OCI-LY7 (cell line): Measurements from ENCODE around the gene KIF13A. TPM values are rescaled to one million over a fixed set of nuclear protein-coding genes. Genes with fewer than 3 reads are reported as not detected.

Experiments
- BruUV-seq: library from RNA; stranded (reverse); fragments of 400-500 nt; replicated peaks from 2 replicates; lab custom pipeline; 2021; lab: Mats Ljungman, UMichigan
- CTCF ChIA-PET: fragments of 300-600 bp; sonication (Branson Sonifier 250); formaldehyde crosslinking; loops from one replicate; lab custom pipeline; 2022; ENCODE audit warnings: antibody characterized with exemption; ENCODE audit not compliant: unreplicated experiment; lab: Charles Lee
- POLR2A ChIA-PET: fragments of 300-600 bp; sonication (Branson Sonifier 250); formaldehyde crosslinking; loops from one replicate; lab custom pipeline; 2022; ENCODE audit warnings: antibody characterized with exemption; lab: Charles Lee
- DNase-seq: peaks from one replicate; pipeline ENCODE4 v3.0.0-alpha.2; 2015; ENCODE audit warnings: low spot score
- H2AFZ ChIP-seq: fragments of 200-600 bp; sonication (generic), shearing (Covaris generic); 2 replicates; pipeline ENCODE4 v1.6.1; 2014; ENCODE audit warnings: mild to moderate bottlenecking, antibody characterized with exemption, low read length, moderate library complexity
- H3K27ac ChIP-seq: fragments of 200-600 bp; sonication (generic); 2 replicates; pipeline ENCODE4 v1.5.1; 2014; ENCODE audit warnings: mixed run types, low read depth, mild to moderate bottlenecking, moderate library complexity, low read length, inconsistent platforms; ENCODE audit not compliant: poor library complexity, severe bottlenecking
- H3K36me3 ChIP-seq: fragments of 200-600 bp; sonication (generic); 2 replicates; pipeline ENCODE4 v1.6.1; 2014; ENCODE audit warnings: mild to moderate bottlenecking, antibody characterized with exemption, low read length, moderate library complexity, mixed read lengths; ENCODE audit not compliant: insufficient read depth
- H3K4me1 ChIP-seq: fragments of 200-600 bp; sonication (generic); 2 replicates; pipeline ENCODE4 v1.5.1; 2014; ENCODE audit warnings: mild to moderate bottlenecking, low read length; ENCODE audit not compliant: insufficient read depth, poor library complexity, severe bottlenecking
- H3K4me2 ChIP-seq: fragments of 200-600 bp; sonication (generic); 2 replicates; pipeline ENCODE4 v1.6.1; 2014; ENCODE audit warnings: mild to moderate bottlenecking, low read length
- H3K4me3 ChIP-seq: fragments of 200-600 bp; sonication (generic); 2 replicates; pipeline ENCODE4 v1.5.1; 2014; ENCODE audit warnings: mild to moderate bottlenecking, low read depth, low read length; ENCODE audit not compliant: poor library complexity, severe bottlenecking
- H3K79me2 ChIP-seq: fragments of 200-600 bp; sonication (generic); 2 replicates; pipeline ENCODE4 v1.6.1; 2016; ENCODE audit warnings: low read depth, mild to moderate bottlenecking, low read length, moderate library complexity, mixed read lengths; ENCODE audit not compliant: insufficient read depth
- H3K9me2 ChIP-seq: fragments of 200-600 bp; sonication (generic); 2 replicates; pipeline ENCODE4 v1.6.1; 2016; ENCODE audit warnings: mild to moderate bottlenecking, low read length, mixed read lengths; ENCODE audit not compliant: insufficient read depth
- H3K9me3 ChIP-seq: fragments of 200-600 bp; sonication (generic); 2 replicates; pipeline ENCODE4 v1.6.1; 2014; ENCODE audit warnings: mild to moderate bottlenecking, mixed run types, low read length, mixed read lengths
- H4K20me1 ChIP-seq: fragments of 200-600 bp; sonication (generic); 2 replicates; pipeline ENCODE4 v1.6.1; 2014; ENCODE audit warnings: mild to moderate bottlenecking, antibody characterized with exemption, low read length, moderate library complexity, mixed read lengths; ENCODE audit not compliant: insufficient read depth
- EZH2phosphoT487 ChIP-seq: fragments of 200-600 bp; sonication (generic); IDR thresholded peaks from 2 replicates; pipeline ENCODE4 v1.6.1; 2018; ENCODE audit warnings: low read depth, borderline replicate concordance, mild to moderate bottlenecking, mixed run types, antibody characterized with exemption, low read length, moderate library complexity, mixed read lengths
- intact Hi-C: fragments of 100-400 bp; cut with micrococcal nuclease; formaldehyde crosslinking; loops from one replicate; pipeline ENCODE4 v1.10.0; 2022; ENCODE audit not compliant: unreplicated experiment
- total RNA-seq, 2 experiments: library from RNA; depleted of rRNA in 1 of 2; stranded (reverse); fragments of >200 nt in 1 of 2; shearing (Covaris generic) in 1 of 2; gene quantifications; 2 replicates each; pipeline ENCODE4 v1.2.3, GENCODE V29; 2014 to 2022
- TF ChIP-seq, protein P1 (sequence below): fragments of 200-600 bp; sonication (generic); conservative IDR thresholded peaks from 2 replicates; pipeline ENCODE4 v1.5.1; 2014; ENCODE audit warnings: mild to moderate bottlenecking, antibody characterized with exemption, low read length, moderate library complexity, mixed read lengths

The KIF13A gene
- total RNA-seq, 2 experiments from 2014 or later, result 1.5 TPM; not detected in 1

DNA sequence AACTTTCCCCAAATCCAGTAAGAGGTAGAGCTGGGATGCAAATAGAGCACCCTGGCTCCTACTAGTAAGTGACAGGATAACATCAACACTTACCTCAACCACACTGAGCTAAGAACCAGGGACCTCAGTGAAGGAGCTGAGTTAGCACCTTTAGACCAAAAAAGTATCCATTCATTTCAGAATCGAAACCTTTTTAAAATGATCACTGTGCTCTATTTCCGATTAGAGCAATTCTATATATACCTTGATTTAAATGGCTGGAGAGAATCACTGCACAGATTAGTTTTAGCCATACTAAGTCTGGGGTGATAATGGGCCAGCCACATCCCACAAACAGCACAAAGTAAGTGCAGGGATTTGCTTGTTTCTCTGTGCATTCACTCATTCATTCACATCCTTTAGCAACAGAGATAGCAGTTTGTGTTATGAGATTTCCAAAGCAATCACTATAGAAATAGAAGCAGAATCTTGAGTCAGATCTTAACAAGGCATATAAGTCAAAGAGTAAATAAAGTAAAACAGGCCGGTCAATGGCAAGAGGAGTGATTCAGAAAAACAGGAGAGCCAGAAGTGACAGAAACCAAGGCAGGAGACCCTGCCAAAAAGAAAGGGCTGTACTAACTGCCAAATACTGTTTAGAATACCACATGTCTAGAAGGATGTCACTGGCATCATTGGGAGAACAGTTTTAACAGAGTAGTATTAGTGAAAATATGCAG lies 136.3 kb downstream of the KIF13A start:
- H3K4me3 ChIP-seq, result no peak overlapping the region
- H2AFZ ChIP-seq, result no peak overlapping the region
- H3K79me2 ChIP-seq, result no peaks in the 10 kb centered on the region
- POLR2A ChIA-PET, result no interaction called here
- DNase-seq, result no peak
- no peaks in the 10 kb centered on the region for H3K36me3 ChIP-seq
- CTCF ChIA-PET, result no interaction called here
- no TSS peak for BruUV-seq
- no peaks in the 10 kb centered on the region for H3K9me3 ChIP-seq
- no peak overlapping the region for H3K27ac ChIP-seq
- H4K20me1 ChIP-seq, result no peaks in the 10 kb centered on the region
- H3K4me2 ChIP-seq, result no peak overlapping the region
- H3K4me1 ChIP-seq, result no peaks in the 10 kb centered on the region
- H3K9me2 ChIP-seq, result no peaks in the 10 kb centered on the region
- intact Hi-C loops, result no loop called here
- no peak for TF ChIP-seq EZH2phosphoT487
- TF ChIP-seq, protein P1, sequence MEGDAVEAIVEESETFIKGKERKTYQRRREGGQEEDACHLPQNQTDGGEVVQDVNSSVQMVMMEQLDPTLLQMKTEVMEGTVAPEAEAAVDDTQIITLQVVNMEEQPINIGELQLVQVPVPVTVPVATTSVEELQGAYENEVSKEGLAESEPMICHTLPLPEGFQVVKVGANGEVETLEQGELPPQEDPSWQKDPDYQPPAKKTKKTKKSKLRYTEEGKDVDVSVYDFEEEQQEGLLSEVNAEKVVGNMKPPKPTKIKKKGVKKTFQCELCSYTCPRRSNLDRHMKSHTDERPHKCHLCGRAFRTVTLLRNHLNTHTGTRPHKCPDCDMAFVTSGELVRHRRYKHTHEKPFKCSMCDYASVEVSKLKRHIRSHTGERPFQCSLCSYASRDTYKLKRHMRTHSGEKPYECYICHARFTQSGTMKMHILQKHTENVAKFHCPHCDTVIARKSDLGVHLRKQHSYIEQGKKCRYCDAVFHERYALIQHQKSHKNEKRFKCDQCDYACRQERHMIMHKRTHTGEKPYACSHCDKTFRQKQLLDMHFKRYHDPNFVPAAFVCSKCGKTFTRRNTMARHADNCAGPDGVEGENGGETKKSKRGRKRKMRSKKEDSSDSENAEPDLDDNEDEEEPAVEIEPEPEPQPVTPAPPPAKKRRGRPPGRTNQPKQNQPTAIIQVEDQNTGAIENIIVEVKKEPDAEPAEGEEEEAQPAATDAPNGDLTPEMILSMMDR, result no peak

DNA sequence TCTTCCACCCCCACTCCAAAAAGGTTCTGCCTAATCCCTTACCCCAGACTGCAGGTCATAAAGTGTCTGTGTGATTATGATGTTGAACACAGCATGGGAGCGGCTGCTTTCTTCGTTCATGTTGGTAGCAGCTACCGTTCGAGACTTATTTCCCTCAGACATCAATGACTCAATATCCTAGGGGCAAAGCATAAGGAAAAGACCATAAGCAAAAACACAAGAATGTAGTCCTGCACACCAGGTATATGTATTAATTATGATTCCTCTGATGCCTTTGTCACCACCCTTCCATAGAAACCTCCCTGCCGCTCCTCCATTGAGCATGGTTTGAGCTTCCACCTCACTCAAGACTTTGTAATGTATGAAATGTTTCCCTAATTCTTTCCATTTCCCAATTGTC lies 137.2 kb downstream of the KIF13A start:
- H3K36me3 ChIP-seq, result no peaks in the 10 kb centered on the region
- H2AFZ ChIP-seq, result no peak overlapping the region
- intact Hi-C loops, result no loop called here
- no peak overlapping the region for H3K4me3 ChIP-seq
- H3K9me3 ChIP-seq, result no peaks in the 10 kb centered on the region
- CTCF ChIA-PET, result no interaction called here
- H3K4me1 ChIP-seq, result no peaks in the 10 kb centered on the region
- no peaks in the 10 kb centered on the region for H3K79me2 ChIP-seq
- H3K27ac ChIP-seq, result no peak overlapping the region
- no peak for DNase-seq
- POLR2A ChIA-PET, result interaction anchor here (0.6 kb wide), 1 partner anchor 261 kb away, joined by 3 read pairs; no protein-coding TSS in a partner anchor
- no peak overlapping the region for H3K4me2 ChIP-seq
- no peaks in the 10 kb centered on the region for H3K9me2 ChIP-seq
- BruUV-seq, result no TSS peak
- no peaks in the 10 kb centered on the region for H4K20me1 ChIP-seq
- no peak for TF ChIP-seq EZH2phosphoT487

DNA sequence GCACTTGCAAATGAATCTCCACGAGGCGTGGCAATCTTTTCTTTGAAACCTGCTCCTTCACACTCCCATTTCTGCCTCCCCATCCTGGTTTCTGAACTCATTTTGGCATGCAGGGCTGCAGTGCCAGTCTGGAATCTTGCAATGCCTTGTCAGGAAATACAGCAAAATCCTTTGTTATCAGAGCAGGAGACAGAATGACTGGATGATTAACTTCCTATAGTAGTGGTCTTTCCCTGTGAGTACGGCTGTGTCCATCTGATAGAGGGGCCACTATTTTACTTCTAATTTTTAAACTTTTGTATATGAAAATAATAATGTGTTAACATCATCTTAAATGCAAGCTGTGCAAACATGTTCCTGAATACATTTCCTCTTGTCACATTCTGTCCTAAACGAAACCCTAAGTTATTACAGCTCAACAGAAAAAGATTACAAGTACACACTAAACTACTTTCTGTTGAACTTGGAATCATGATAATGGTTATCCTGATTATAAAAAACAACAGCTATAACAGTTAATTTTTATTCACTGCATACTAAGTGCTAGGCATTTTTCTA lies 140.2 kb downstream of the KIF13A start:
- no TSS peak for BruUV-seq
- Histone ChIP-seq H3K4me2 (no peak overlapping the region), H3K9me3 (no peaks in the 10 kb centered on the region), H3K4me3 (no peak overlapping the region), H3K9me2 (no peaks in the 10 kb centered on the region), H3K36me3 (no peaks in the 10 kb centered on the region), H3K4me1 (no peaks in the 10 kb centered on the region), H4K20me1 (no peaks in the 10 kb centered on the region), H2AFZ (no peak overlapping the region), H3K79me2 (no peaks in the 10 kb centered on the region), H3K27ac (no peak overlapping the region)
- DNase-seq, result no peak
- no peak for TF ChIP-seq EZH2phosphoT487
- TF ChIP-seq, protein P1, result no peak
- intact Hi-C loops, result no loop called here
- POLR2A ChIA-PET, result no interaction called here
- CTCF ChIA-PET, result no interaction called here
